Stimulated activated CD8-positive, alpha-beta memory T cell treated with anti-CD3 and anti-CD28 coated beads, Interleukin-2, amount 100 ng/mL, for 1 hour (primary cell): ENCODE data around the gene PRAMEF1.
"Not testable (repeated sequence)": the region's sequence is repeated elsewhere in the genome, so short reads cannot be mapped to it uniquely, and the experiment has no call there.

Experiments
- DNase-seq, 2 donors: peaks; one replicate each; pipeline ENCODE4 v3.0.0-alpha.2; 2020; ENCODE audit warnings: low read depth in 2 of 2

PRAMEF1 gene

GRCh38 chr1:12776801-12777557 is 14.2 kb upstream of the PRAMEF1 start:
- no peak for DNase-seq

GRCh38 chr1:12778061-12778460 is 13.1 kb upstream of the PRAMEF1 start:
- DNase-seq: no peak

DNA sequence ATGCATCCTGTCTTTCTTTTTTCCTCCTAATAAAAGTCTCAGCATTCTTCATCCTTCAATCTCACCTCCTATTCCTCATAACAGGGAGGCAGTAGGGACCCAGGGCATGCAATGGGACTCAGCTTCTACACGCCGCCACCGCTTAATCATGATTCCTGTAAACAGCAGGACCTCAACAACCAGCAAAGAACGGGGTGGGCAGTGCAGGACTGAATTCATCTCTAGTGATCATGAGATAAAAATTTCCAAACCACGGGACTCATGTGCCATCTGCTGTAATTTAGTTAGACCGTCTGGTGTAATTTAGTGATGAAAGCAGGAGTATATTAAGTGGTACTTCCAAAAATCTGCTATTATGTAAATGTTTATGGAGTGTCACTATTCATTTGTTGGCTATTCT is 12.3 kb upstream of the PRAMEF1 start:
- DNase-seq: no peak

- DNase-seq: not testable (repeated sequence)
These were observed 9.7 kb upstream of the PRAMEF1 start for GRCh38 chr1:12781488-12781887.

DNA sequence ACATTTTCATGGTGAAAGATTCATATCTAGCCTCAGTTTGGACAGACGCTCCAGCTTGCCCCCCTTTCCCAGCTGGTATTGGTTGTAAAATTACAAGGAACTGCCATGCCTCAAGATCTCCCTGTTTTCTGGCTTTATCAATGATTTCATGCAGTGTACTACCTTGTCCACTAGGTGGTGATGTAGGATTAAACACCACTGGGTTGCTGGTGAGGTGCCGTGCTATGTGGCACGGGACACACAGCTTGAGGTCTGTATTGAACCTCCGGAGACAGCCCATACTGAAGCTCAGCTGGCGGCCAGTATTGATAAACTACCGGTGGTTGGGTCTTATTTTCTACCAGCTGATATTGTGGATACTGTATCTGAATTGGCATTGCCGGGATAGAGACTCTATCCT is 7.4 kb upstream of the PRAMEF1 start:
- DNase-seq: not testable (repeated sequence)

GRCh38 chr1:12784729-12785128 is 6.5 kb upstream of the PRAMEF1 start:
- DNase-seq: not testable (repeated sequence)

- DNase-seq: no peak
These were observed 7.7 kb downstream of the PRAMEF1 start for GRCh38 chr1:12798911-12799310.

GRCh38 chr1:12799730-12800129 is 8.5 kb downstream of the PRAMEF1 start:
- DNase-seq: no peak

GRCh38 chr1:12809933-12810332 is 18.7 kb downstream of the PRAMEF1 start:
- DNase-seq: no peak

DNA sequence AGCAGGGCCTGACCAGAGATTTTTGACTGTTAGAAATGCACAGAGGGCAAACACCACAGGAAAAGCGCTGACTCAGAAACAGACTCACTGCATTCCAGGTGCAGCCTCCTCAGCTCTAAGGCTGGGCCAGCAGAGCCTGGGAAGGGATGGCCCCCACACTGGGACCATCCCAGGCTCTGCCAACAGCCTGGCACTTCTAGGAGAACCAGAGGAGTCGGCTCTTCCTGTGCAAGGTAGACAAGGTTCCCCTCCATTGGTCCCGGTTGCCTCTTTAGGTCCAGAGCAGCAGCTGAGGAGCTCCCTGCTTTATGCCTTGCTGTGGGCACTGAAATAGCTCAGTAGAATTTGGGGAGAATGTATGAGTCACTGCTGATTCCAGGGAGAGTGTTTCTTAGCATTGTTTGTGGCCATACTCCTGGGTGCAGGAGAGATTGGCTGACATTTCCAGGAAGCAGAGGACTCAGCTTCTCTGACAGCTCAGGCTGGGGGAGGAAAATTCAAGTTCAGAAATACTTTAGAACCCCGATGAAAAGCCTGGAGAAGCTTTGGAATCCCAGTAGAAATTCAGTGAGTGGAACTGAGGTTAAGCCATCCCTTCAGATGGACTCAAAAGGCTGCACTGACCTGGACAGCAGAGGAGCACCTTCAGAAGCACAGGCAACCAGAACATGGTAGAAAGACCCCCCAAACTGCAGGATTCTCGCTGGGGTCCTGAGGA is 19.7 kb downstream of the PRAMEF1 start:
- DNase-seq: no peak

- DNase-seq: no peak
These were observed 20.2 kb downstream of the PRAMEF1 start for GRCh38 chr1:12811409-12811784.

- not testable (repeated sequence) for DNase-seq
These were observed 27.9 kb downstream of the PRAMEF1 start for GRCh38 chr1:12819061-12819460.

DNA sequence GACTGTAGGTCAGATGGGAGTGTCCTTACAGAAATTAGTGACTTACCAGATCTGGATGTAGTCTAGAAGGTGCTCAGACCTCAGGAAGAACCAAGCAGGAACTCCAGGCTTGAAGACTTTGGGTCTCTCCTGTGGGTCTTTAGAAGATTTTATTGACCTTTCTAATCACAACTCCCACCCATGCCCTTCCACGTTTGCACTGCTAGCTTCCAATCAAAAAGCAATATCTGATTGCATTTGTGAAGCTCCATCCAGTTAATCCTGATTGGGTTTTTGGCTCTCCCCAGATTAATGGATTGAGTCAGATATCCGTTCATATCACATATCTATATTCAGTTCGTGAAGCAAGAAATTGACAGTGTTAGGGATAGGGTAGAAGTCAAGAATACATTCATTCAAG is 40.1 kb downstream of the PRAMEF1 start, which contains the start of gene PRAMEF11:
PRAMEF11 (minus strand) TSS at position 101 of the 400 bp plus-strand sequence. CDS start 2,621 bp downstream, outside the sequence.
- not testable (repeated sequence) for DNase-seq

GRCh38 chr1:12833251-12833650 is 42.1 kb downstream of the PRAMEF1 start:
- not testable (repeated sequence) for DNase-seq
